HCT116 (cell line): Measurements from ENCODE around the gene PHACTR4. TPM values are rescaled to one million over a fixed set of nuclear protein-coding genes. Genes with fewer than 3 reads are reported as not detected.

ENCODE experiments used
- ATAC-seq: fragments of 200-7000 bp; cut with Tn5 transposase; 2 replicates; pipeline ENCODE4 v1.9.1; 2020; ENCODE audit warnings: mild to moderate bottlenecking, moderate library complexity
- BruUV-seq: library from RNA; stranded (reverse); fragments of 400-500 nt; replicated peaks from 2 replicates; lab custom pipeline; 2021; lab: Mats Ljungman, UMichigan
- CTCF ChIA-PET: fragments of 300-600 bp; sonication (Branson Sonifier 250); formaldehyde crosslinking; loops from one replicate; lab custom pipeline; 2021; ENCODE audit warnings: antibody characterized with exemption; lab: Charles Lee
- POLR2A ChIA-PET: fragments of 300-600, 350-600 bp; sonication (Branson Sonifier 250); formaldehyde crosslinking; loops from one replicate; lab custom pipeline; 2021; ENCODE audit warnings: antibody characterized with exemption; lab: Charles Lee
- RAD21 ChIA-PET, 2 experiments: fragments of 300-600 bp; sonication (Branson Sonifier 250); formaldehyde crosslinking; loops; one replicate each; lab custom pipeline; 2023; ENCODE audit warnings: low total read pairs in 2 of 2; ENCODE audit not compliant: uncharacterized antibody in 2 of 2, unreplicated experiment in 2 of 2, low non-redundant PET in 1 of 2; lab: Charles Lee
- DNase-seq: peaks from one replicate; pipeline ENCODE4 v3.0.0-alpha.2; 2010; ENCODE audit warnings: low read depth, low spot score
- H2AFZ ChIP-seq: fragments of 200-600 bp; shearing (Covaris generic), sonication (generic); 2 replicates; pipeline ENCODE4 v1.6.1; 2017; ENCODE audit warnings: low read depth, mixed run types, mixed read lengths, antibody characterized with exemption, low read length; ENCODE audit not compliant: poor library complexity, severe bottlenecking
- H3K27ac ChIP-seq: 2 replicates; pipeline ENCODE4 v1.5.1; 2012; ENCODE audit warnings: low read depth, low read length
- H3K27me3 ChIP-seq: fragments of 200-600 bp; sonication (generic); 2 replicates; pipeline ENCODE4 v1.6.1; 2016; ENCODE audit warnings: mixed run types, low read length, mixed read lengths; ENCODE audit not compliant: insufficient read depth
- H3K36me3 ChIP-seq, 2 experiments: fragments of 200-500 bp in 1 of 2; fragments of 200-600 bp in 1 of 2; sonication (Bioruptor generic) in 1 of 2; sonication (generic) in 1 of 2; 2 replicates each; pipeline versions ENCODE4 v1.5.1 to v1.6.1; 2014 to 2016; ENCODE audit warnings: low read length in 2 of 2, inconsistent platforms in 1 of 2, mixed read lengths in 1 of 2, mixed run types in 1 of 2; ENCODE audit not compliant: insufficient read depth in 2 of 2, control insufficient read depth in 1 of 2
- H3K4me1 ChIP-seq, 2 experiments: fragments of 200-600 bp in 1 of 2; sonication (generic) in 1 of 2; 2 replicates each; pipeline versions ENCODE4 v1.5.1 to v1.6.1; 2012 to 2017; ENCODE audit warnings: low read length in 2 of 2, inconsistent platforms in 1 of 2, mild to moderate bottlenecking in 1 of 2, mixed read lengths in 1 of 2, mixed run types in 1 of 2, moderate library complexity in 1 of 2; ENCODE audit not compliant: insufficient read depth in 2 of 2, control insufficient read depth in 1 of 2
- H3K4me2 ChIP-seq: fragments of 200-600 bp; sonication (generic); 2 replicates; pipeline ENCODE4 v1.6.1; 2017; ENCODE audit warnings: mixed run types, low read length, mixed read lengths
- H3K4me3 ChIP-seq, 2 experiments: fragments of 200-600 bp in 1 of 2; sonication (generic) in 1 of 2; replicated peaks in 1 of 2; 2 replicates each; pipeline ENCODE4 v1.5.1; 2011 to 2016; ENCODE audit warnings: low read length in 2 of 2, control low read depth in 1 of 2, low read depth in 1 of 2, mild to moderate bottlenecking in 1 of 2, mixed read lengths in 1 of 2, mixed run types in 1 of 2
- H3K79me2 ChIP-seq: fragments of 200-600 bp; sonication (generic); 2 replicates; pipeline ENCODE4 v1.6.1; 2017; ENCODE audit warnings: mild to moderate bottlenecking, mixed run types, low read length, moderate library complexity, mixed read lengths; ENCODE audit not compliant: insufficient read depth
- H3K9ac ChIP-seq: fragments of 200-600 bp; sonication (generic); 2 replicates; pipeline ENCODE4 v1.6.1; 2016; ENCODE audit warnings: low read length, mixed read lengths
- H3K9me2 ChIP-seq: fragments of 200-600 bp; sonication (generic), shearing (Covaris generic); 2 replicates; pipeline ENCODE4 v1.6.1; 2017; ENCODE audit warnings: mixed run types, mild to moderate bottlenecking, moderate library complexity; ENCODE audit not compliant: insufficient read depth
- H3K9me3 ChIP-seq, 2 experiments: fragments of 200-500 bp in 1 of 2; fragments of 200-600 bp in 1 of 2; sonication (Bioruptor generic) in 1 of 2; sonication (generic) in 1 of 2; 2 replicates each; pipeline ENCODE4 v1.6.1; 2014 to 2017; ENCODE audit warnings: low read length in 2 of 2, mixed read lengths in 2 of 2, inconsistent platforms in 1 of 2, low read depth in 1 of 2, mild to moderate bottlenecking in 1 of 2, mixed run types in 1 of 2, moderate library complexity in 1 of 2; ENCODE audit not compliant: control insufficient read depth in 1 of 2, insufficient read depth in 1 of 2
- H4K20me1 ChIP-seq: fragments of 200-600 bp; sonication (generic), shearing (Covaris generic); 2 replicates; pipeline ENCODE4 v1.6.1; 2017; ENCODE audit warnings: mixed run types, mild to moderate bottlenecking, moderate library complexity; ENCODE audit not compliant: insufficient read depth
- CBX3 ChIP-seq: IDR thresholded peaks from 2 replicates; pipeline ENCODE4 v1.6.1; 2012; ENCODE audit warnings: low read depth
- EGR1 ChIP-seq: IDR thresholded peaks from 2 replicates; pipeline ENCODE4 v1.6.1; 2012; ENCODE audit warnings: low read depth
- EZH2 ChIP-seq: fragments of 200-600 bp; sonication (generic); IDR thresholded peaks from 2 replicates; pipeline ENCODE4 v1.6.1; 2017; ENCODE audit warnings: antibody characterized with exemption, mixed run types
- JUND ChIP-seq: IDR thresholded peaks from 2 replicates; pipeline ENCODE4 v1.6.1; 2012
- MAX ChIP-seq: IDR thresholded peaks from 2 replicates; pipeline ENCODE4 v1.6.1; 2012
- POLR2A ChIP-seq: IDR thresholded peaks from 2 replicates; pipeline ENCODE4 v1.7.0; 2011; ENCODE audit warnings: borderline replicate concordance; ENCODE audit not compliant: insufficient read depth, insufficient read length; ENCODE audit errors: extremely low read depth
- POLR2AphosphoS5 ChIP-seq: IDR thresholded peaks from 2 replicates; pipeline ENCODE4 v1.6.1; 2011; ENCODE audit warnings: mild to moderate bottlenecking, low read depth, low read length, moderate library complexity
- RAD21 ChIP-seq: IDR thresholded peaks from 2 replicates; pipeline ENCODE4 v1.6.1; 2012; ENCODE audit warnings: low read depth, mild to moderate bottlenecking
- YY1 ChIP-seq: IDR thresholded peaks from 2 replicates; pipeline ENCODE4 v1.6.1; 2011; ENCODE audit warnings: low read length, low read depth, moderate library complexity, mild to moderate bottlenecking; ENCODE audit not compliant: insufficient replicate concordance; ENCODE audit errors: extremely low read depth
- intact Hi-C: fragments of 100-400 bp; cut with micrococcal nuclease; formaldehyde crosslinking; loops from 2 replicates; pipeline ENCODE4 v1.10.0; 2022
- total RNA-seq: library from RNA; stranded (reverse); gene quantifications from one replicate; pipeline ENCODE4 v1.2.1, GENCODE V29; 2021; ENCODE audit not compliant: unreplicated experiment
- TF ChIP-seq, protein P1 (sequence below): IDR thresholded peaks from 2 replicates; pipeline ENCODE4 v1.6.1; 2011; ENCODE audit warnings: mild to moderate bottlenecking, low read length, moderate library complexity; ENCODE audit not compliant: insufficient replicate concordance; ENCODE audit errors: extremely low read depth

PHACTR4 gene
- total RNA-seq, 1 experiment from 2014 or later: 36.0 TPM

GRCh38 chr1:28510970-28511440, 141.5 kb downstream of the PHACTR4 start:
- H3K9ac ChIP-seq: peak overlapping the region; percentile 87
- POLR2A ChIA-PET: interaction anchor here (0.6 to 5.8 kb wide), 11 partner anchors 33 to 262 kb away, joined by 3 to 48 read pairs (median 9); partner anchors contain the start of gene RNU11
- peak overlapping the region; percentile 78; the same call in 1 of the 2 replicates for H3K4me2 ChIP-seq
- CTCF ChIA-PET: interaction anchor here (0.8 kb wide), 1 partner anchor 91 kb away, joined by 4 read pairs; no protein-coding TSS in a partner anchor
- intact Hi-C loops: loop anchor here (2.0 kb wide), 1 partner anchor 100 kb away; no protein-coding TSS in a partner anchor
- no peak overlapping the region for H3K4me3 ChIP-seq
- peaks cover 19 to 65% of the 10 kb centered on the region in 2 experiments for H3K4me1 ChIP-seq
- DNase-seq: no peak
- peaks cover 17% of the 10 kb centered on the region; the same call in 1 of the 2 replicates for H4K20me1 ChIP-seq
- BruUV-seq: no TSS peak
- H3K9me3 ChIP-seq: no peaks in the 10 kb centered on the region
- no peaks in the 10 kb centered on the region for H3K27me3 ChIP-seq
- peaks cover 26 to 36% of the 10 kb centered on the region in 2 experiments for H3K36me3 ChIP-seq
- H2AFZ ChIP-seq: no peak overlapping the region
- RAD21 ChIA-PET: no interaction called here
- peak overlapping the region; percentile 97 for H3K27ac ChIP-seq
- TF ChIP-seq EZH2: no peak
- TF ChIP-seq POLR2AphosphoS5: peak; percentile 81
- TF ChIP-seq JUND: no peak
- no peak for TF ChIP-seq MAX
- TF ChIP-seq CBX3: no peak
- peak; percentile 69 for TF ChIP-seq POLR2A
- H3K79me2 ChIP-seq: peaks cover 26% of the 10 kb centered on the region
- H3K9me2 ChIP-seq: no peaks in the 10 kb centered on the region
- peak; percentile 22 for ATAC-seq

DNA sequence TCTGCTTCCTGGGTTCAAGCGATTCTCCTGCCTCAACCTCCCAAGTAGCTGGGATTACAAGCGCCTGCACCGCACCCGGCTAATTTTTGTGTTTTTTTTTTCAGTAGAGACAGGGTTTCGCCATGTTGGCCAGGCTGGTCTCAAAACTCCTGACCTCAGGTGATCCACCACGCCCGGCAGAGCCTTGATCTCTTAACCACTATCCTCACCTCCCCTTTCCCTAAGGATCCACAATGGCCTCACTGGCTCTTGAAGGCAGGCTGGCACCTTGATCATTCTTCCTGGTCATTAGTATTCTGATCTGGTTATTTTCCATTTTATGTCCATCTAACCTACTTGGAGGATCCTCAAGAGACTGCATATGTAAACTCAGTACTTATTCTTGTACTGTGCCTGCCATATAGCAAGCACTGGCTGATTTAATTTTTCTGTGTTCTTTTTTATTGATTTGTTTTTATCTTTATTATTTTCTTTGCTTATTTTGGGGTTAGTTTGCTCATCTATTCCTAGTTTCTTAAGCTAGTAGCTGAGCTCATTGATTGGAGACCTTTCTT, 142.6 kb downstream of the PHACTR4 start:
- Histone ChIP-seq H3K27me3 (no peaks in the 10 kb centered on the region), H3K9ac (no peak overlapping the region), H3K79me2 (peaks cover 15% of the 10 kb centered on the region), H3K4me3 (no peak overlapping the region), H3K4me2 (no peak overlapping the region), H3K9me2 (no peaks in the 10 kb centered on the region), H3K27ac (peak overlapping the region; percentile 97), H4K20me1 (peaks cover 17% of the 10 kb centered on the region; the same call in 1 of the 2 replicates), H3K36me3 (peaks cover 23 to 25% of the 10 kb centered on the region in 2 experiments), H3K9me3 (no peaks in the 10 kb centered on the region), H2AFZ (no peak overlapping the region), H3K4me1 (peaks cover 19 to 70% of the 10 kb centered on the region in 2 experiments)
- CTCF ChIA-PET: interaction anchor here (2.5 kb wide), 1 partner anchor 91 kb away, joined by 11 read pairs; no protein-coding TSS in a partner anchor
- no TSS peak for BruUV-seq
- intact Hi-C loops: no loop called here
- DNase-seq (no peak), ATAC-seq (no peak)
- TF ChIP-seq, protein P1, sequence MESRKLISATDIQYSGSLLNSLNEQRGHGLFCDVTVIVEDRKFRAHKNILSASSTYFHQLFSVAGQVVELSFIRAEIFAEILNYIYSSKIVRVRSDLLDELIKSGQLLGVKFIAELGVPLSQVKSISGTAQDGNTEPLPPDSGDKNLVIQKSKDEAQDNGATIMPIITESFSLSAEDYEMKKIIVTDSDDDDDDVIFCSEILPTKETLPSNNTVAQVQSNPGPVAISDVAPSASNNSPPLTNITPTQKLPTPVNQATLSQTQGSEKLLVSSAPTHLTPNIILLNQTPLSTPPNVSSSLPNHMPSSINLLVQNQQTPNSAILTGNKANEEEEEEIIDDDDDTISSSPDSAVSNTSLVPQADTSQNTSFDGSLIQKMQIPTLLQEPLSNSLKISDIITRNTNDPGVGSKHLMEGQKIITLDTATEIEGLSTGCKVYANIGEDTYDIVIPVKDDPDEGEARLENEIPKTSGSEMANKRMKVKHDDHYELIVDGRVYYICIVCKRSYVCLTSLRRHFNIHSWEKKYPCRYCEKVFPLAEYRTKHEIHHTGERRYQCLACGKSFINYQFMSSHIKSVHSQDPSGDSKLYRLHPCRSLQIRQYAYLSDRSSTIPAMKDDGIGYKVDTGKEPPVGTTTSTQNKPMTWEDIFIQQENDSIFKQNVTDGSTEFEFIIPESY: no peak
- TF ChIP-seq JUND: no peak
- peak; percentile 22 for TF ChIP-seq POLR2A
- TF ChIP-seq EGR1: no peak
- TF ChIP-seq RAD21: no peak
- peak; percentile 34; the same call in 1 of the 2 replicates for TF ChIP-seq POLR2AphosphoS5
- no peak for TF ChIP-seq YY1
- RAD21 ChIA-PET: no interaction called here
- POLR2A ChIA-PET: interaction anchor here (0.6 to 3.1 kb wide), 6 partner anchors 9 to 365 kb away, joined by 3 to 9 read pairs (median 3); no protein-coding TSS in a partner anchor
